HL-60 (cell line): Measurements from ENCODE around the gene LRP10.

Experiments
- CTCF ChIP-seq: IDR thresholded peaks from one replicate; pipeline ENCODE4 v1.5.1; 2011; ENCODE audit warnings: low read length, control low read depth, inconsistent platforms; ENCODE audit not compliant: insufficient read depth
- GABPA ChIP-seq: IDR thresholded peaks from 2 replicates; pipeline ENCODE4 v1.6.1; 2012; ENCODE audit warnings: low read depth
- POLR2AphosphoS5 ChIP-seq: IDR thresholded peaks from 2 replicates; pipeline ENCODE4 v1.6.1; 2012; ENCODE audit warnings: low read depth
- REST ChIP-seq: IDR thresholded peaks from 2 replicates; pipeline ENCODE4 v1.6.1; 2012; ENCODE audit warnings: low read depth; ENCODE audit not compliant: insufficient replicate concordance
- SPI1 ChIP-seq: IDR thresholded peaks from 2 replicates; pipeline ENCODE4 v1.6.1; 2012; ENCODE audit warnings: low read depth, mild to moderate bottlenecking, borderline replicate concordance

- TF ChIP-seq GABPA (no peak), CTCF (no peak), POLR2AphosphoS5 (no peak), SPI1 (no peak), REST (no peak)
These were observed 35.9 kb downstream of the LRP10 start for GRCh38 chr14:22907429-22907828.
